Measurements from ENCODE around the gene ADAM19.

- no peak for TF ChIP-seq CTCF (conservative IDR thresholded peaks at IDR 0.05; ENCODE audit: low read depth in 2 of 2)
- TF ChIP-seq POLR2AphosphoS5 (IDR thresholded peaks at IDR 0.05; ENCODE audit: low read depth): no peak
Measured at GRCh38 chr5:157592594-157592993, 17.0 kb upstream of the ADAM19 start.

All from GM23338 (cell line).